Measurements from ENCODE around the gene COBL.

DNA sequence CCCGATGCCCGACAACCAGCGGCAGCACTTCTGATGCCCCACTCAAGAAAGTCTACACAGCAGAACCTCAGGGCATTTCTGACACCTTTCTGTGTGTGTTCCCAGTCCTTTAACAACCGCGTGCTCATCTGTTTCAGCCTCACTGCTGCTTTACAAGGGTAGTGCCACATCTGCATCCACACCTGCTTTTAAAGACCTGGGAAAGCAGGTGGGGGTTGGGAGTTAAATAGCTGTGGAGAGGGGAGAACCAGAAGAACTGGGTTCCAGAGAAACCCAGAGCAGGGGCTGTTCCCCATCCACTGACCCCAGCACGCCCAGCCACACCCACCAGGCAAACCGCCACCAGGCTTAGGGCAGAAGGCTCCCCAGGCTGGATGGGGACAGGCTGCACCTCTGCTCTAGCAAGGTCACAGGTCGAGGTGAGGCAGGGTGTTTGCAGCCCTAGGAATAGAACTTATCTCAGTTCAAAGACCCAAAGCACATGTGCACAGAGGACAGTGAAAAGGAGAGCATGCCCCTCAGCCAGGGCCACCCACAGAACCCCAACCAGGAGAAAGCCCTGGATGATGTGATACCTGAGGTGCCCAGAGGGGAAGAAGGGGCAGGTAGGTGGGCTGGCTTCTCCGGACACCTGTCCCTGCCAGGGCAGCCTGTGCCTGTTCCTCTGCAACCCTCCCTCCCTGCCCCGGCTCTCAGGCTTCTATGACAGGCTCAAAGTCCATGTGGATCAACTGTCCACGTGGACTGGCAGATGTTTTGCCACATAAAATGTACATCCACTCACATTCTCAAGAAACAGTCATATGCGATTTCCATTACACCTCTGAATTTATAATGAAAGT is 51.3 kb downstream of the COBL start:
- TF ChIP-seq, protein P1, sequence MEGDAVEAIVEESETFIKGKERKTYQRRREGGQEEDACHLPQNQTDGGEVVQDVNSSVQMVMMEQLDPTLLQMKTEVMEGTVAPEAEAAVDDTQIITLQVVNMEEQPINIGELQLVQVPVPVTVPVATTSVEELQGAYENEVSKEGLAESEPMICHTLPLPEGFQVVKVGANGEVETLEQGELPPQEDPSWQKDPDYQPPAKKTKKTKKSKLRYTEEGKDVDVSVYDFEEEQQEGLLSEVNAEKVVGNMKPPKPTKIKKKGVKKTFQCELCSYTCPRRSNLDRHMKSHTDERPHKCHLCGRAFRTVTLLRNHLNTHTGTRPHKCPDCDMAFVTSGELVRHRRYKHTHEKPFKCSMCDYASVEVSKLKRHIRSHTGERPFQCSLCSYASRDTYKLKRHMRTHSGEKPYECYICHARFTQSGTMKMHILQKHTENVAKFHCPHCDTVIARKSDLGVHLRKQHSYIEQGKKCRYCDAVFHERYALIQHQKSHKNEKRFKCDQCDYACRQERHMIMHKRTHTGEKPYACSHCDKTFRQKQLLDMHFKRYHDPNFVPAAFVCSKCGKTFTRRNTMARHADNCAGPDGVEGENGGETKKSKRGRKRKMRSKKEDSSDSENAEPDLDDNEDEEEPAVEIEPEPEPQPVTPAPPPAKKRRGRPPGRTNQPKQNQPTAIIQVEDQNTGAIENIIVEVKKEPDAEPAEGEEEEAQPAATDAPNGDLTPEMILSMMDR (IDR thresholded peaks at IDR 0.05): no peak
- TF ChIP-seq POLR2A (IDR thresholded peaks at IDR 0.05) (no peak), POLR2AphosphoS5 (IDR thresholded peaks at IDR 0.05) (no peak), EP300 (IDR thresholded peaks at IDR 0.05) (no peak)

Measured in suprapubic skin (tissue), 4 donors.